Neural progenitor cell (in vitro differentiated cells): ENCODE results near the gene MGLL.

Experiments
- CTCF ChIP-seq: fragments of 200-600 bp; sonication (generic); IDR thresholded peaks from 2 replicates; pipeline ENCODE4 v1.5.1; 2017; ENCODE audit warnings: antibody characterized with exemption, mild to moderate bottlenecking
- EZH2 ChIP-seq: fragments of 200-600 bp; sonication (generic); IDR thresholded peaks from 2 replicates; pipeline ENCODE4 v1.6.1; 2017; ENCODE audit warnings: antibody characterized with exemption, mild to moderate bottlenecking, moderate library complexity

- TF ChIP-seq CTCF, result no peak
- no peak for TF ChIP-seq EZH2
These were observed 73.5 kb downstream of the MGLL start for GRCh38 chr3:127748754-127749327.
